Effector memory CD8-positive, alpha-beta T cell (primary cell): ENCODE data around the gene VDR.
A peak's percentile ranks its signal among the peaks of the same experiment; 100 is the strongest.

Experiments used
- ATAC-seq: fragments of 150-1000 bp; cut with Tn5 transposase; replicated peaks from 2 replicates; pipeline ENCODE4 v1.10.0; 2021; ENCODE audit warnings: mild to moderate bottlenecking, moderate library complexity
- DNase-seq, 3 experiments: peaks; one replicate each; pipeline ENCODE4 v3.0.0; 2021
- H3K27ac Mint-ChIP-seq, 2 donors: one replicate each; pipeline ENCODE4 v1.8.0; 2022; ENCODE audit warnings: mild to moderate bottlenecking in 2 of 2, mixed read lengths in 2 of 2, moderate library complexity in 2 of 2
- H3K27me3 Mint-ChIP-seq, 2 donors: one replicate each; pipeline ENCODE4 v1.8.0; 2022; ENCODE audit warnings: mixed read lengths in 2 of 2
- H3K36me3 Mint-ChIP-seq: one replicate; pipeline ENCODE4 v1.8.0; 2022; ENCODE audit warnings: mild to moderate bottlenecking, moderate library complexity, mixed read lengths; ENCODE audit not compliant: insufficient read depth
- H3K4me1 Mint-ChIP-seq, 2 donors: one replicate each; pipeline ENCODE4 v1.8.0; 2022; ENCODE audit warnings: low read depth in 2 of 2, mixed read lengths in 2 of 2
- H3K4me3 Mint-ChIP-seq, 2 donors: one replicate each; pipeline ENCODE4 v1.8.0; 2022; ENCODE audit warnings: mild to moderate bottlenecking in 2 of 2, mixed read lengths in 2 of 2, moderate library complexity in 2 of 2
- H3K9me3 Mint-ChIP-seq, 2 donors: one replicate each; pipeline ENCODE4 v1.8.0; 2022; ENCODE audit warnings: mixed read lengths in 2 of 2

VDR gene

DNA sequence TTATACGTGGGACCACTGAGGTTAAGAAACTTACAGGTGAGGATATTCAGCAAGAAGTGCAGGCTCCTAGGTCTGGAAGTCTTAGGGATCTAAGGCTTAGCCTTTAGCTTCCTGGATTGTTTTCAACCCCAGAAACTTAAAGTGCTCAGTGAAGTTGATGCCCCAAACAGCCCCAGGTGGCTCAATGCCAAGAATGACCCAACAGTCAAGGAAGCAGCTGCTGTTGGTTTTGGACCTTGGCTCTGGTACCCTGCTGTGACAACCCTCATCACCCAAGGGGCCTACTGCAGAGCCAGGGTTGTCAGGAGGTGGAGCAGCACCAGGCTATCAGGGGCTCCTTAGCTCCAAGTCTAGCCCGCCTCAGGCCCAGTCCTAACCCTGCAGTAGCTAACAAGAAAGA, 36.8 kb downstream of the VDR start:
- Mint-ChIP-seq H3K36me3 (peaks cover 4% of the 10 kb centered on the region), H3K27ac (no peak overlapping the region), H3K27me3 (no peaks in the 10 kb centered on the region), H3K4me3 (no peak overlapping the region), H3K4me1 (no peaks in the 10 kb centered on the region), H3K9me3 (no peaks in the 10 kb centered on the region)
- ATAC-seq (no peak), DNase-seq (no peak)

DNA sequence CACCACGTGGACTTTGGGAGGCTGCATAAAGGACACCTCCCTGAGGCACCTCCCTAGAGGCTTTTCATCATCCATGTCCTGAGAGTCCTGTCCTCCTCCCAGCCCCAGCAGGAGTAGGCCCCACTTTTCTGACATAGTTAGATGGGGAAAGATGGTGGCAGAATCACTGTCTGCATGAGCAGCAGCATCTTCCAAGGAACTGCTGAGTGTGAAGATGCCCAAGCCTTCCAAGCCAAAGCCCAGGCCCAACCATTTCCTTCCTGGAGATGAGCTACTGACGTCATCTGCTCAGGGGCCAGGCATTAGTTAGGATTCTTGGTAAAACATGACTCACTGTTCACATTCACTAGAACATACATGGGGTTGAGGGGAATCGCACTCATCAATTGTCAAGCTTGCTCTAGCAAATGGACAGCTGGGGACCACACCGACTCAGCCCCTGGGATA, 37.3 kb downstream of the VDR start:
- no peak for DNase-seq
- Mint-ChIP-seq H3K27me3 (no peaks in the 10 kb centered on the region), H3K4me3 (no peak overlapping the region), H3K4me1 (no peaks in the 10 kb centered on the region), H3K9me3 (no peaks in the 10 kb centered on the region), H3K27ac (no peak overlapping the region), H3K36me3 (peaks cover 4% of the 10 kb centered on the region)
- no peak for ATAC-seq

DNA sequence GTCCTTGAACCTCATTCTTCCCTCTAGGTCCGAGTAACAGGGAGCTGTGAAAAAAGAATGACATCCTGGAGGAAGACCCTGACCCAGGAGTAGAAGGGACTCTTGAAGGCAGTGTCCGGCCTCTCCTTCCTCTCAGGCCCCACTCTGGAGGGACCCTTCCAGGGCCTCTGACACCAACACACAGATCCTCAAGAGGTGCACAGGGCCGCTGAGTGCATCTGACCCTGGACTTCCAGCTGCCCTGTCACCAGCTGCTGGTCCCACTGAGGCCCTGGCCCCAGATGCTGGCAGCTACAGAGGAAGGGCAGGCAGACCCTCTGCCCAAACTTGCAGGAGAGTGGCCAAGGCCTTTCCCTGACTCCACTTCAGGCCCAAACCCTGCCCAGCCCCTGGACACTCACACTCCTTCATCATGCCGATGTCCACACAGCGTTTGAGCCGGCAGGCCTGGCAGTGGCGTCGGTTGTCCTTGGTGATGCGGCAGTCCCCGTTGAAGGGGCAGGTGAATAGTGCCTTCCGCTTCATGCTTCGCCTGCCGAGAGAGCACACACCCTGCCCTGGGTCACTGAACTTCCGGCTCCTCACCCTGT, 40.1 kb downstream of the VDR start:
- peak overlapping the region in 1 of 2 donors; percentile 19 for H3K27ac Mint-ChIP-seq
- H3K27me3 Mint-ChIP-seq = no peaks in the 10 kb centered on the region
- DNase-seq (no peak), ATAC-seq (no peak)
- H3K4me1 Mint-ChIP-seq = no peaks in the 10 kb centered on the region
- no peak overlapping the region for H3K4me3 Mint-ChIP-seq
- H3K36me3 Mint-ChIP-seq = peaks cover 4% of the 10 kb centered on the region
- H3K9me3 Mint-ChIP-seq = no peaks in the 10 kb centered on the region

GRCh38 chr12:47863985-47864384, 40.8 kb downstream of the VDR start:
- ATAC-seq = no peak
- Mint-ChIP-seq H3K27ac (no peak overlapping the region), H3K4me1 (no peaks in the 10 kb centered on the region), H3K9me3 (no peaks in the 10 kb centered on the region), H3K4me3 (no peak overlapping the region), H3K27me3 (no peaks in the 10 kb centered on the region), H3K36me3 (peaks cover 4% of the 10 kb centered on the region)
- DNase-seq = no peak

- no peak for DNase-seq
- Mint-ChIP-seq H3K36me3 (peaks cover 4% of the 10 kb centered on the region), H3K4me1 (no peaks in the 10 kb centered on the region), H3K9me3 (no peaks in the 10 kb centered on the region), H3K27ac (no peak overlapping the region), H3K4me3 (no peak overlapping the region), H3K27me3 (no peaks in the 10 kb centered on the region)
- ATAC-seq = no peak
These were observed 41.3 kb downstream of the VDR start for GRCh38 chr12:47863467-47863866.

DNA sequence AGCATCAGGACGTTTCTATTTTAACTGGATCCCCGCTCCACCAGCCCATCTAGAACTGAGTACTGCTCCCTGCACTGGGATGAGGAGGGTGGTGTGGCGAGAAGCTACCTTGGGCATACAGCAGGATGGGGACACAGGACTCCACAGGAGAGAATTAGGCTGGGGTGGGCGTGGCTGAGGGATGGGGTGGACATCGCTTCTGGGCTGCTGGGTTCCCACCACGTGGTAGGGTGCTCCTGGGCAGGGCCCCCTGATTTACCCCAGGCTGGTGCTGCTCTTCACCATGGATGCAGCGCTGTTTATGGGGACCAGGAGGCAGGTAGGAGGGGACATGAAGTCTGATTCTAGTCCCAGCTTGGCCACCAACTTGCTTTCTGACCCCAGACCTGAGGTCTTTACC, 41.9 kb downstream of the VDR start:
- Mint-ChIP-seq H3K27ac (no peak overlapping the region), H3K4me3 (no peak overlapping the region), H3K4me1 (no peaks in the 10 kb centered on the region), H3K36me3 (peaks cover 4% of the 10 kb centered on the region), H3K27me3 (no peaks in the 10 kb centered on the region), H3K9me3 (no peaks in the 10 kb centered on the region)
- ATAC-seq (no peak), DNase-seq (no peak)

DNA sequence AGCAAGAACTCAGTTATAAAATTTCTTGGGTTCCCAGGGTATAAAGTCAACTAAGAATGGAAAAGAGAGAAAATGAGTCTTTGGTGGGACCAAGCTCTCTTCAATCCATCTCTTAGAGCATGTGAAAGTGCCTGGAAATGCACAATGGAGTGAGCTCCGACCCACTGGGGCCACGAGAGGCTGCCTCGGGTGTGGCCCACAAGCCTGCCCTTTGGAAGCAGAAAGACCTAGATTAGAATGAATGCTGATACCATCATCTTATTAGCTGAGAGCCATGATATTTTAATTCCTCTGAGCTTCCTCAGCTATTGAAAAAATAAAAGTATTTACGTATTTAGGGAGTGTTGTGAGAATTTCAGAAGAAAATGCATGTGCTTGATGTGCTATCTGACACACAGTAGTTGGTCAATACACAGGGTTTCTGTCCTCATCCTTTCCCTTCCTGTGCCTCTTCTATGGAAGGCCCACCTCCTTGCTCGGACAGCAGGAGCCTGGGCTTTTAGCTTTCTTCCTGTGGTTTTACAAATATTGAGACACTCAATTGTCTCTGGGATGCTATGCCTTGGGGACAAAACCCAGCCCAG, 42.5 kb downstream of the VDR start:
- DNase-seq (no peak), ATAC-seq (no peak)
- Mint-ChIP-seq H3K27me3 (no peaks in the 10 kb centered on the region), H3K36me3 (peaks cover 4% of the 10 kb centered on the region), H3K4me1 (no peaks in the 10 kb centered on the region), H3K4me3 (no peak overlapping the region), H3K9me3 (no peaks in the 10 kb centered on the region), H3K27ac (no peak overlapping the region)

- DNase-seq = no peak
- H3K36me3 Mint-ChIP-seq = peaks cover 4% of the 10 kb centered on the region
- H3K9me3 Mint-ChIP-seq = no peaks in the 10 kb centered on the region
- ATAC-seq = no peak
- H3K27ac Mint-ChIP-seq = no peak overlapping the region
- no peaks in the 10 kb centered on the region for H3K4me1 Mint-ChIP-seq
- H3K27me3 Mint-ChIP-seq = no peaks in the 10 kb centered on the region
- H3K4me3 Mint-ChIP-seq = no peak overlapping the region
These were observed 43.9 kb downstream of the VDR start for GRCh38 chr12:47860873-47861272.

DNA sequence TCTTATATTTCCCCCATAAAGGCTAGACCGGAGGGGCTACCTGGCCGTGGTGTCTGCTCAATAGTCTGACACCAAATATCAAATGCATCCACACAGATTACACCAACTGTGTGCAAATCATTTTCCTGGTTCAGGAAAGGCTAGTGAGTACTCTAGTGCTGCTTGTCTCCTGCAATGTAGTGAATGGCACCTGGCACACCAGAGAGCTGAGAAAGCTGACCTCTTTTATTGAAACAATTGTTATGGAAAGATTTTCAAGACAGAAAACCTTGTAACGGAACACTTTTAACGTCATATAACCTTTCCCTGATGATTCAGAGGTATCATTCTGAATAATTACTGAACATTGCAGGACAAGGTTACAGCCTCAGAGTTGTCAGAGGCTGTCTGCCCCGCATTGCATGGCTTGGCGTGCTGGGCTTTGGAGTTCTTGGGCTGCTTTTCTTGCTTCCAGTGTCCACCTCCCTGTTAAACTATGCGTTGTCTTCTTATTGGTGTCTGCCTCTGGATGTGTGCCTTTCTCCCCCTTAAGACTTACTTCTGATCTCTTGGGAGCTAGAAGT, 44.4 kb downstream of the VDR start:
- no peaks in the 10 kb centered on the region for H3K9me3 Mint-ChIP-seq
- H3K4me3 Mint-ChIP-seq = no peak overlapping the region
- no peak overlapping the region for H3K27ac Mint-ChIP-seq
- H3K36me3 Mint-ChIP-seq = peaks cover 4% of the 10 kb centered on the region
- no peaks in the 10 kb centered on the region for H3K4me1 Mint-ChIP-seq
- no peak for DNase-seq
- no peak for ATAC-seq
- no peaks in the 10 kb centered on the region for H3K27me3 Mint-ChIP-seq

GRCh38 chr12:47858511-47859266, 46.1 kb downstream of the VDR start:
- no peaks in the 10 kb centered on the region for H3K4me1 Mint-ChIP-seq
- no peak overlapping the region for H3K27ac Mint-ChIP-seq
- no peaks in the 10 kb centered on the region for H3K9me3 Mint-ChIP-seq
- H3K36me3 Mint-ChIP-seq = no peaks in the 10 kb centered on the region
- no peak for DNase-seq
- H3K4me3 Mint-ChIP-seq = no peak overlapping the region
- no peak for ATAC-seq
- no peaks in the 10 kb centered on the region for H3K27me3 Mint-ChIP-seq

GRCh38 chr12:47856721-47857575, 47.8 kb downstream of the VDR start:
- Mint-ChIP-seq H3K27me3 (no peaks in the 10 kb centered on the region), H3K27ac (no peak overlapping the region), H3K4me3 (no peak overlapping the region), H3K4me1 (no peaks in the 10 kb centered on the region), H3K36me3 (no peaks in the 10 kb centered on the region), H3K9me3 (no peaks in the 10 kb centered on the region)
- ATAC-seq (no peak), DNase-seq (no peak)

DNA sequence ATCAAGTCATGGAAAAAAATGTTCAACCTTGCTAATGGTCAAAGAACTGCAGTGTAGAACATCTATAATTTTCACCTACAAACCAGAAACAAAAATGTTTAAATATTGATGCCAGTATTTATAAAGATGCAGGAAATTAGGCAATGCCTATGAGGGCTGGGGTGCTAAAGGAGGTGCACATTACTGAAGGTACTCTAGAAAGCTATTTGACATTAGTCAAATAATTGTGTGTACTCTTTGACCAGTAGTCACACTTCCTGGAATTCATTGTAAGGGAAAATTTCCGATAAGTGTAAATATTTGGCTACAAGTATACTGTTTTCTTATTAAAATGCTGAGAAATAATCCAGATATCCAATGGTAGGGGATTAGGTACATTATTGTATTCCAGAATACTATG, 48.7 kb downstream of the VDR start:
- no peaks in the 10 kb centered on the region for H3K27me3 Mint-ChIP-seq
- no peak overlapping the region for H3K4me3 Mint-ChIP-seq
- no peaks in the 10 kb centered on the region for H3K9me3 Mint-ChIP-seq
- ATAC-seq = no peak
- no peaks in the 10 kb centered on the region for H3K36me3 Mint-ChIP-seq
- no peaks in the 10 kb centered on the region for H3K4me1 Mint-ChIP-seq
- no peak overlapping the region for H3K27ac Mint-ChIP-seq
- no peak for DNase-seq

DNA sequence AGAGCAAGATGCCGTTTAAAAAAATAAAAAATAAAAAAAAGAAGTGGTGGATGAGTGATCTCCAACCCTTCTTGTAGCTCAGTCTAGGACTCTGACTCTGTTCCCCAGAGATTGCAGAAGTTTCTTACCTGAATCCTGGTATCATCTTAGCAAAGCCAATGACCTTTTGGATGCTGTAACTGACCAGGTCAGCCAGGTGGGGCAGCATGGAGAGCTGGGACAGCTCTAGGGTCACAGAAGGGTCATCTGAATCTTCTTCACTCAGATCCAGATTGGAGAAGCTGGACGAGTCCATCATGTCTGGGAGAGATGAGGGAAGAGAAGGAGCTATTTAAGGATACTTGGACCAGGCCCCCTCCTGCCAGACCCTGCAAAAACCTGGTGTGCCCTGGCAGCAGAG, 49.3 kb downstream of the VDR start:
- ATAC-seq = no peak
- Mint-ChIP-seq H3K27me3 (no peaks in the 10 kb centered on the region), H3K9me3 (no peaks in the 10 kb centered on the region), H3K4me1 (no peaks in the 10 kb centered on the region), H3K27ac (no peak overlapping the region), H3K4me3 (no peak overlapping the region), H3K36me3 (no peaks in the 10 kb centered on the region)
- no peak for DNase-seq
